Neural cell (in vitro differentiated cells): ENCODE results near the gene CDC20. TPM values are rescaled to one million over a fixed set of nuclear protein-coding genes. Genes with fewer than 3 reads are reported as not detected.
"Not testable (repeated sequence)": the region's sequence is repeated elsewhere in the genome, so short reads cannot be mapped to it uniquely, and the experiment has no call there.

Experiments
- H2AFZ ChIP-seq: fragments of 200-600, 300-800 bp; sonication (generic), shearing (Covaris generic); 2 replicates; pipeline ENCODE4 v1.6.0; 2014; ENCODE audit warnings: low read depth, mild to moderate bottlenecking, antibody characterized with exemption, low read length, moderate library complexity
- H3F3A ChIP-seq: fragments of 200-600 bp; shearing (Covaris generic); 2 replicates; pipeline ENCODE4 v1.6.1; 2016; ENCODE audit warnings: mild to moderate bottlenecking, moderate library complexity, mixed read lengths, antibody characterized with exemption, low read length; ENCODE audit not compliant: insufficient read depth, poor library complexity, severe bottlenecking
- H3K27ac ChIP-seq: fragments of 200-600, 300-800 bp; sonication (generic), shearing (Covaris generic); 2 replicates; pipeline ENCODE4 v1.5.1; 2014; ENCODE audit warnings: mild to moderate bottlenecking, low read length, moderate library complexity
- H3K27me3 ChIP-seq: fragments of 300-800, 200-600 bp; sonication (generic), shearing (Covaris generic); 2 replicates; pipeline ENCODE4 v1.6.0; 2014; ENCODE audit warnings: mild to moderate bottlenecking, low read depth, low read length, moderate library complexity; ENCODE audit not compliant: insufficient read depth
- H3K36me3 ChIP-seq: fragments of 300-800, 200-600 bp; sonication (generic), shearing (Covaris generic); 2 replicates; pipeline ENCODE4 v1.5.1; 2014; ENCODE audit warnings: mild to moderate bottlenecking, antibody characterized with exemption, low read length, moderate library complexity; ENCODE audit not compliant: insufficient read depth
- H3K4me2 ChIP-seq: fragments of 300-800, 200-600 bp; sonication (generic), shearing (Covaris generic); 2 replicates; pipeline ENCODE4 v1.6.0; 2014; ENCODE audit warnings: mild to moderate bottlenecking, low read length
- H3K4me3 ChIP-seq: fragments of 300-800, 200-600 bp; sonication (generic), shearing (Covaris generic); 2 replicates; pipeline ENCODE4 v1.5.1; 2014; ENCODE audit warnings: mild to moderate bottlenecking, low read length, moderate library complexity
- H3K79me2 ChIP-seq: fragments of 200-600 bp; shearing (Covaris generic); replicated peaks from 2 replicates; pipeline ENCODE4 v1.6.0; 2014; ENCODE audit warnings: mild to moderate bottlenecking, low read length, moderate library complexity; ENCODE audit not compliant: insufficient read depth
- H3K9ac ChIP-seq: fragments of 300-800, 200-600 bp; sonication (generic), shearing (Covaris generic); 2 replicates; pipeline ENCODE4 v1.6.1; 2016; ENCODE audit warnings: mild to moderate bottlenecking, low read length, mixed read lengths
- H3K9me2 ChIP-seq: fragments of 200-600 bp; shearing (Covaris generic); 2 replicates; pipeline ENCODE4 v1.6.1; 2016; ENCODE audit warnings: mild to moderate bottlenecking, low read length, mixed read lengths; ENCODE audit not compliant: insufficient read depth
- H3K9me3 ChIP-seq: fragments of 200-600, 300-800 bp; sonication (generic), shearing (Covaris generic); 2 replicates; pipeline ENCODE4 v1.6.1; 2016; ENCODE audit warnings: mild to moderate bottlenecking, mixed run types, low read length, moderate library complexity, mixed read lengths
- H4K20me1 ChIP-seq: fragments of 200-600 bp; shearing (Covaris generic); 2 replicates; pipeline ENCODE4 v1.6.1; 2016; ENCODE audit warnings: mild to moderate bottlenecking, mixed run types; ENCODE audit not compliant: insufficient read depth
- EP300 ChIP-seq: fragments of 450-650 bp; conservative IDR thresholded peaks from 2 replicates; pipeline ENCODE4 v1.6.1; 2014; ENCODE audit warnings: antibody characterized with exemption, mild to moderate bottlenecking, moderate library complexity; ENCODE audit not compliant: poor library complexity, severe bottlenecking
- EZH2 ChIP-seq: fragments of 200-600, 300-800 bp; shearing (Covaris generic), sonication (generic); IDR thresholded peaks from 2 replicates; pipeline ENCODE4 v1.6.1; 2014; ENCODE audit warnings: antibody characterized with exemption, low read length, borderline replicate concordance, mild to moderate bottlenecking; ENCODE audit not compliant: insufficient read depth, poor library complexity, severe bottlenecking
- MXI1 ChIP-seq: fragments of 450-650 bp; conservative IDR thresholded peaks from 2 replicates; pipeline ENCODE4 v1.6.1; 2014; ENCODE audit warnings: antibody characterized with exemption, mild to moderate bottlenecking; ENCODE audit not compliant: poor library complexity, severe bottlenecking
- POLR2AphosphoS5 ChIP-seq: IDR thresholded peaks from 2 replicates; pipeline ENCODE4 v1.6.1; 2012
- RAD21 ChIP-seq: fragments of 450-650 bp; conservative IDR thresholded peaks from 2 replicates; pipeline ENCODE4 v1.6.1; 2014; ENCODE audit warnings: antibody characterized with exemption, mild to moderate bottlenecking, moderate library complexity
- SMC3 ChIP-seq: fragments of 450-650 bp; conservative IDR thresholded peaks from 2 replicates; pipeline ENCODE4 v1.6.1; 2014; ENCODE audit warnings: antibody characterized with exemption, mild to moderate bottlenecking, moderate library complexity; ENCODE audit not compliant: poor library complexity
- TAF1 ChIP-seq: IDR thresholded peaks from 2 replicates; pipeline ENCODE4 v1.6.1; 2012; ENCODE audit warnings: low read depth
- polyA plus RNA-seq: library from polyadenylated mRNA; depleted of rRNA; stranded (reverse); fragments of >200 nt; gene quantifications from 2 replicates; pipeline ENCODE4 v1.2.3, GENCODE V29; 2014
- TF ChIP-seq, protein P1 (sequence below): fragments of 450-650 bp; IDR thresholded peaks from 2 replicates; pipeline ENCODE4 v1.5.1; 2014; ENCODE audit warnings: antibody characterized with exemption, mild to moderate bottlenecking, moderate library complexity; ENCODE audit not compliant: poor library complexity, severe bottlenecking
- TF ChIP-seq, protein P2 (sequence below): IDR thresholded peaks from 2 replicates; pipeline ENCODE4 v1.6.1; 2012; ENCODE audit warnings: borderline replicate concordance

Gene CDC20
- polyA plus RNA-seq, 1 donor from 2014 or later, result 2.8 TPM

DNA sequence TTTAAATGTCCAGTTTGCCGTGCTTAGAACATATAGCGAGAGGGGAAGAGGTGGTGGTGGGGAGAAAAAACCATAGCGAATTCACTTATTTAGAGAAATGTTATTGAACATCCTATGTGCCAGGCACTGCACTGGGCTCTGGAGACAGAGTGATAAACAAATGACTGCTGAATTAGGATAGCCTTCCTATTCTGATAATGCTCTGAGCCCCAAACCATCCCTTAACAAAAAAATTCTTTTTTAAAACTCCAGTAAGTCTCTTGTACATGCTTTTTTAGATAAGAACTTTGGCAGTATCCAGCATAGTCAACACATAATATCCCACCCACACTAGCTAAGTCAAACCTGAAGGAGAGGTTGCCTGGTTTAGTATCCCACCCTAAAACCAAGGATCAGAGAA is 39.4 kb downstream of the CDC20 start:
- no peaks in the 10 kb centered on the region for H4K20me1 ChIP-seq
- H3K27ac ChIP-seq, result no peak overlapping the region
- no peak overlapping the region for H3K4me3 ChIP-seq
- H3K9me3 ChIP-seq, result no peaks in the 10 kb centered on the region
- H3K36me3 ChIP-seq, result no peaks in the 10 kb centered on the region
- TF ChIP-seq SMC3 (no peak), POLR2AphosphoS5 (no peak), EP300 (no peak), RAD21 (no peak)
- TF ChIP-seq, protein P1, sequence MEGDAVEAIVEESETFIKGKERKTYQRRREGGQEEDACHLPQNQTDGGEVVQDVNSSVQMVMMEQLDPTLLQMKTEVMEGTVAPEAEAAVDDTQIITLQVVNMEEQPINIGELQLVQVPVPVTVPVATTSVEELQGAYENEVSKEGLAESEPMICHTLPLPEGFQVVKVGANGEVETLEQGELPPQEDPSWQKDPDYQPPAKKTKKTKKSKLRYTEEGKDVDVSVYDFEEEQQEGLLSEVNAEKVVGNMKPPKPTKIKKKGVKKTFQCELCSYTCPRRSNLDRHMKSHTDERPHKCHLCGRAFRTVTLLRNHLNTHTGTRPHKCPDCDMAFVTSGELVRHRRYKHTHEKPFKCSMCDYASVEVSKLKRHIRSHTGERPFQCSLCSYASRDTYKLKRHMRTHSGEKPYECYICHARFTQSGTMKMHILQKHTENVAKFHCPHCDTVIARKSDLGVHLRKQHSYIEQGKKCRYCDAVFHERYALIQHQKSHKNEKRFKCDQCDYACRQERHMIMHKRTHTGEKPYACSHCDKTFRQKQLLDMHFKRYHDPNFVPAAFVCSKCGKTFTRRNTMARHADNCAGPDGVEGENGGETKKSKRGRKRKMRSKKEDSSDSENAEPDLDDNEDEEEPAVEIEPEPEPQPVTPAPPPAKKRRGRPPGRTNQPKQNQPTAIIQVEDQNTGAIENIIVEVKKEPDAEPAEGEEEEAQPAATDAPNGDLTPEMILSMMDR, result no peak
- H2AFZ ChIP-seq, result no peak overlapping the region
- H3K9ac ChIP-seq, result no peak overlapping the region
- no peaks in the 10 kb centered on the region for H3F3A ChIP-seq
- H3K79me2 ChIP-seq, result peaks cover 3% of the 10 kb centered on the region
- no peaks in the 10 kb centered on the region for H3K27me3 ChIP-seq
- H3K9me2 ChIP-seq, result no peaks in the 10 kb centered on the region
- H3K4me2 ChIP-seq, result no peak overlapping the region

GRCh38 chr1:43400441-43400840 is 41.7 kb downstream of the CDC20 start:
- not testable (repeated sequence) for H4K20me1 ChIP-seq, H3K36me3 ChIP-seq

GRCh38 chr1:43402089-43402865 is 43.5 kb downstream of the CDC20 start:
- Histone ChIP-seq H3K9ac (no peak overlapping the region), H3K36me3 (no peaks in the 10 kb centered on the region), H3K9me3 (no peaks in the 10 kb centered on the region), H4K20me1 (no peaks in the 10 kb centered on the region), H3K4me2 (no peak overlapping the region), H3K79me2 (no peaks in the 10 kb centered on the region), H3F3A (no peaks in the 10 kb centered on the region), H3K27ac (no peak overlapping the region), H2AFZ (no peak overlapping the region), H3K4me3 (no peak overlapping the region), H3K9me2 (no peaks in the 10 kb centered on the region), H3K27me3 (no peaks in the 10 kb centered on the region)
- TF ChIP-seq SMC3, result no peak
- no peak for TF ChIP-seq EZH2
- no peak for TF ChIP-seq RAD21
- no peak for TF ChIP-seq MXI1
- TF ChIP-seq, protein P1, result no peak
- TF ChIP-seq, protein P2, sequence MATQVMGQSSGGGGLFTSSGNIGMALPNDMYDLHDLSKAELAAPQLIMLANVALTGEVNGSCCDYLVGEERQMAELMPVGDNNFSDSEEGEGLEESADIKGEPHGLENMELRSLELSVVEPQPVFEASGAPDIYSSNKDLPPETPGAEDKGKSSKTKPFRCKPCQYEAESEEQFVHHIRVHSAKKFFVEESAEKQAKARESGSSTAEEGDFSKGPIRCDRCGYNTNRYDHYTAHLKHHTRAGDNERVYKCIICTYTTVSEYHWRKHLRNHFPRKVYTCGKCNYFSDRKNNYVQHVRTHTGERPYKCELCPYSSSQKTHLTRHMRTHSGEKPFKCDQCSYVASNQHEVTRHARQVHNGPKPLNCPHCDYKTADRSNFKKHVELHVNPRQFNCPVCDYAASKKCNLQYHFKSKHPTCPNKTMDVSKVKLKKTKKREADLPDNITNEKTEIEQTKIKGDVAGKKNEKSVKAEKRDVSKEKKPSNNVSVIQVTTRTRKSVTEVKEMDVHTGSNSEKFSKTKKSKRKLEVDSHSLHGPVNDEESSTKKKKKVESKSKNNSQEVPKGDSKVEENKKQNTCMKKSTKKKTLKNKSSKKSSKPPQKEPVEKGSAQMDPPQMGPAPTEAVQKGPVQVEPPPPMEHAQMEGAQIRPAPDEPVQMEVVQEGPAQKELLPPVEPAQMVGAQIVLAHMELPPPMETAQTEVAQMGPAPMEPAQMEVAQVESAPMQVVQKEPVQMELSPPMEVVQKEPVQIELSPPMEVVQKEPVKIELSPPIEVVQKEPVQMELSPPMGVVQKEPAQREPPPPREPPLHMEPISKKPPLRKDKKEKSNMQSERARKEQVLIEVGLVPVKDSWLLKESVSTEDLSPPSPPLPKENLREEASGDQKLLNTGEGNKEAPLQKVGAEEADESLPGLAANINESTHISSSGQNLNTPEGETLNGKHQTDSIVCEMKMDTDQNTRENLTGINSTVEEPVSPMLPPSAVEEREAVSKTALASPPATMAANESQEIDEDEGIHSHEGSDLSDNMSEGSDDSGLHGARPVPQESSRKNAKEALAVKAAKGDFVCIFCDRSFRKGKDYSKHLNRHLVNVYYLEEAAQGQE, result no peak
- TF ChIP-seq EP300, result no peak
- no peak for TF ChIP-seq TAF1
- TF ChIP-seq POLR2AphosphoS5, result no peak

More at GRCh38 chr1:43400441-43400840, 41.7 kb downstream of the CDC20 start:
- not testable (repeated sequence) for H3K79me2 ChIP-seq, H3F3A ChIP-seq, H3K9ac ChIP-seq, H3K4me2 ChIP-seq, H3K9me2 ChIP-seq, H2AFZ ChIP-seq, H3K27me3 ChIP-seq, H3K9me3 ChIP-seq, H3K4me3 ChIP-seq, H3K27ac ChIP-seq
